HepG2 (cell line): ENCODE data around the gene SMTN. TPM values are rescaled to one million over a fixed set of nuclear protein-coding genes. Genes with fewer than 3 reads are reported as not detected.

Experiments used
- ATF4 ChIP-seq, 2 experiments: fragments of 450-650 bp in 1 of 2; sonication (generic) in 1 of 2; formaldehyde crosslinking; IDR thresholded peaks; 2 replicates each; pipeline versions ENCODE4 v1.5.0 to v1.8.0; 2020 to 2022; ENCODE audit warnings: mild to moderate bottlenecking in 1 of 2, missing genetic modification reagents in 1 of 2
- CENPT ChIP-seq: sonication (generic); formaldehyde crosslinking; IDR thresholded peaks from 2 replicates; pipeline ENCODE4 v1.8.0; 2022; ENCODE audit warnings: low read depth, mild to moderate bottlenecking, moderate library complexity, missing genetic modification reagents
- CSRNP1 ChIP-seq: sonication (generic); formaldehyde crosslinking; IDR thresholded peaks from 2 replicates; pipeline ENCODE4 v1.8.1; 2023; ENCODE audit warnings: mild to moderate bottlenecking, missing genetic modification reagents
- DDIT3 ChIP-seq: sonication (generic); formaldehyde crosslinking; IDR thresholded peaks from 2 replicates; pipeline ENCODE4 v1.4.0; 2020; ENCODE audit warnings: mild to moderate bottlenecking, missing genetic modification reagents
- ELF4 ChIP-seq: sonication (generic); formaldehyde crosslinking; IDR thresholded peaks from 2 replicates; pipeline ENCODE4 v1.5.0; 2020; ENCODE audit warnings: missing genetic modification reagents, mild to moderate bottlenecking, moderate library complexity, borderline replicate concordance
- FOXM1 ChIP-seq: sonication (generic); formaldehyde crosslinking; IDR thresholded peaks from 2 replicates; pipeline ENCODE4 v1.5.0; 2020; ENCODE audit warnings: missing genetic modification reagents
- GABPA ChIP-seq, 2 experiments: IDR thresholded peaks; 2 replicates each; pipeline ENCODE4 v1.6.1; 2011 to 2016; ENCODE audit warnings: low read depth in 2 of 2, low read length in 1 of 2, missing biosample characterization in 1 of 2, missing genetic modification characterization in 1 of 2
- HNRNPH1 ChIP-seq: fragments of 200-400 bp; formaldehyde crosslinking; optimal IDR thresholded peaks from 2 replicates; pipeline ENCODE3; 2017; ENCODE audit warnings: mild to moderate bottlenecking, low read depth, low read length
- HOMEZ ChIP-seq: IDR thresholded peaks from 2 replicates; pipeline ENCODE4 v1.6.1; 2016; ENCODE audit warnings: low read depth
- HOXA3 ChIP-seq: sonication (generic); formaldehyde crosslinking; IDR thresholded peaks from 2 replicates; pipeline ENCODE4 v1.5.0; 2020; ENCODE audit warnings: missing genetic modification reagents
- IKZF1 ChIP-seq: fragments of 450-650 bp; IDR thresholded peaks from 2 replicates; pipeline ENCODE4 v1.7.1; 2016
- KDM2A ChIP-seq: sonication (generic); formaldehyde crosslinking; IDR thresholded peaks from 2 replicates; pipeline ENCODE4 v1.4.0; 2020; ENCODE audit warnings: low read depth, missing genetic modification reagents, borderline replicate concordance
- LCORL ChIP-seq, 2 experiments: fragments of 450-650 bp in 1 of 2; sonication (generic) in 1 of 2; formaldehyde crosslinking in 1 of 2; IDR thresholded peaks; 2 replicates each; pipeline versions ENCODE4 v1.5.0 to v1.6.1; 2017 to 2020; ENCODE audit warnings: antibody characterized with exemption in 1 of 2, missing genetic modification reagents in 1 of 2
- MAFK ChIP-seq, 2 experiments: IDR thresholded peaks in 1 of 2; conservative IDR thresholded peaks in 1 of 2; 2 replicates each; pipeline ENCODE4 v1.6.1; 2011; ENCODE audit warnings: improper control_type of control experiment in 2 of 2, low read length in 2 of 2
- MBD4 ChIP-seq: IDR thresholded peaks from 2 replicates; pipeline ENCODE4 v1.6.1; 2012; ENCODE audit warnings: low read length, inconsistent platforms, borderline replicate concordance
- MEIS1 ChIP-seq: sonication (generic); formaldehyde crosslinking; IDR thresholded peaks from 2 replicates; pipeline ENCODE4 v1.9.0; 2021; ENCODE audit warnings: mild to moderate bottlenecking, missing genetic modification reagents, moderate library complexity, borderline replicate concordance
- MYNN ChIP-seq: sonication (generic); formaldehyde crosslinking; IDR thresholded peaks from 2 replicates; pipeline ENCODE4 v1.4.0; 2020; ENCODE audit warnings: mild to moderate bottlenecking, low read depth, missing genetic modification reagents
- SPEN ChIP-seq: sonication (generic); formaldehyde crosslinking; IDR thresholded peaks from 2 replicates; pipeline ENCODE4 v1.5.1; 2020; ENCODE audit warnings: low read depth, mild to moderate bottlenecking, missing genetic modification reagents
- THAP11 ChIP-seq: IDR thresholded peaks from 2 replicates; pipeline ENCODE4 v1.6.1; 2016; ENCODE audit warnings: missing biosample characterization, missing genetic modification reagents
- ZBTB37 ChIP-seq: sonication (generic); formaldehyde crosslinking; IDR thresholded peaks from 2 replicates; pipeline ENCODE4 v1.4.0; 2020; ENCODE audit warnings: mild to moderate bottlenecking, missing genetic modification reagents
- ZFP41 ChIP-seq: sonication (generic); formaldehyde crosslinking; IDR thresholded peaks from 2 replicates; pipeline ENCODE4 v1.4.0; 2020; ENCODE audit warnings: mild to moderate bottlenecking, missing genetic modification reagents, borderline replicate concordance
- ZNF33B ChIP-seq: sonication (generic); formaldehyde crosslinking; IDR thresholded peaks from 2 replicates; pipeline ENCODE4 v1.5.1; 2020; ENCODE audit warnings: mild to moderate bottlenecking, missing genetic modification reagents
- ZNF367 ChIP-seq: sonication (generic); formaldehyde crosslinking; IDR thresholded peaks from 2 replicates; pipeline ENCODE4 v1.4.0; 2020; ENCODE audit warnings: missing genetic modification reagents, borderline replicate concordance
- ZNF709 ChIP-seq: sonication (generic); formaldehyde crosslinking; IDR thresholded peaks from 2 replicates; pipeline ENCODE4 v1.5.0; 2020; ENCODE audit warnings: mild to moderate bottlenecking, missing genetic modification reagents
- ZNF768 ChIP-seq: sonication (generic); formaldehyde crosslinking; IDR thresholded peaks from 2 replicates; pipeline ENCODE4 v1.4.0; 2020; ENCODE audit warnings: missing genetic modification reagents
- polyA plus RNA-seq, 8 experiments: library from polyadenylated mRNA; depleted of rRNA in 3 of 8; stranded (reverse) in 7 of 8; unstranded in 1 of 8; fragments of >200 nt; fragmentation: Illumina TruSeq in 4 of 8; extraction: Trizol in 4 of 8; gene quantifications; 2 replicates each; pipeline versions ENCODE4 v1.2.1 to v1.2.3, GENCODE V29; 2011 to 2016; ENCODE audit warnings: low read depth in 4 of 8, missing spikeins in 1 of 8, mixed read lengths in 1 of 8; ENCODE audit not compliant: insufficient read depth in 1 of 8
- total RNA-seq, 5 experiments: library from RNA; depleted of rRNA; stranded (reverse); fragments of >200 nt; fragmentation: Illumina TruSeq; extraction: Trizol; gene quantifications; 2 replicates each; pipeline ENCODE4 v1.2.3, GENCODE V29; 2016; ENCODE audit warnings: low read depth in 1 of 5

Gene SMTN
- total and polyA plus RNA-seq, 2 of the 13 experiments (the other 11 are each of a cell fraction or from before 2014, with no cell fraction given): 14.7 to 26.1 TPM

- no peak for TF ChIP-seq CSRNP1 (CRISPR knock-in tag)
- no peak for TF ChIP-seq HOXA3 (CRISPR knock-in tag)
- no peak for TF ChIP-seq DDIT3 (CRISPR knock-in tag)
- no peak for TF ChIP-seq GABPA (IDR thresholded peaks at IDR 0.05; ENCODE audit: low read depth, low read length)
- TF ChIP-seq GABPA (CRISPR knock-in tag; IDR thresholded peaks at IDR 0.05; ENCODE audit: low read depth): peak; percentile 66
- no peak for TF ChIP-seq ATF4 (CRISPR knock-in tag; IDR thresholded peaks at IDR 0.05)
- no peak for TF ChIP-seq ZFP41 (CRISPR knock-in tag)
- no peak for TF ChIP-seq FOXM1 (CRISPR knock-in tag)
- TF ChIP-seq KDM2A (CRISPR knock-in tag): no peak
- TF ChIP-seq ZNF709 (CRISPR knock-in tag): no peak
- peak; percentile 22; the same call in 1 of the 2 replicates for TF ChIP-seq HOMEZ (CRISPR knock-in tag)
- TF ChIP-seq ZNF33B (CRISPR knock-in tag): no peak
- no peak for TF ChIP-seq THAP11 (CRISPR knock-in tag)
- TF ChIP-seq LCORL (IDR thresholded peaks at IDR 0.05): no peak
- peak; percentile 65; the same call in 1 of the 2 replicates for TF ChIP-seq LCORL (CRISPR knock-in tag; IDR thresholded peaks at IDR 0.05)
- no peak for TF ChIP-seq ELF4
- no peak for TF ChIP-seq ZNF768 (CRISPR knock-in tag)
- peak; percentile 58; the same call in 1 of the 2 replicates for TF ChIP-seq SPEN
- TF ChIP-seq MYNN (CRISPR knock-in tag): no peak
- TF ChIP-seq MAFK (conservative IDR thresholded peaks at IDR 0.05 in 1 of 2, IDR thresholded peaks at IDR 0.05 in 1 of 2; ENCODE audit: low read length in 2 of 2): no peak
- TF ChIP-seq ZBTB37 (CRISPR knock-in tag): no peak
- no peak for TF ChIP-seq MEIS1 (CRISPR knock-in tag)
- TF ChIP-seq CENPT (CRISPR knock-in tag): no peak
- no peak for TF ChIP-seq HNRNPH1
- no peak for TF ChIP-seq MBD4
- no peak for TF ChIP-seq ZNF367 (CRISPR knock-in tag)
- no peak for TF ChIP-seq IKZF1
Measured at GRCh38 chr22:31046539-31047226, 34.4 kb upstream of the SMTN start (continued).
